Activated T-cell treated with anti-CD3 and anti-CD28 coated beads, Interleukin-2, amount 50 U/mL, for 1 hour (primary cell): Measurements from ENCODE around the gene ZNF792.
A peak's percentile ranks its signal among the peaks of the same experiment; 100 is the strongest.
"Not testable (repeated sequence)": the region's sequence is repeated elsewhere in the genome, so short reads cannot be mapped to it uniquely, and the experiment has no call there.

Experiments
- DNase-seq: peaks from one replicate; pipeline ENCODE4 v3.0.0-alpha.2; 2020

ZNF792 gene

GRCh38 chr19:34998777-34999497, 34.9 kb upstream of the ZNF792 start:
- DNase-seq = no peak

GRCh38 chr19:34998224-34998623, 34.2 kb upstream of the ZNF792 start:
- not testable (repeated sequence) for DNase-seq

GRCh38 chr19:34997071-34997617, 33.1 kb upstream of the ZNF792 start:
- DNase-seq = peak; percentile 41

- no peak for DNase-seq
These were observed 31.5 kb upstream of the ZNF792 start for GRCh38 chr19:34995551-34995950.

- DNase-seq = no peak
These were observed 30.9 kb upstream of the ZNF792 start for GRCh38 chr19:34994643-34995541.

GRCh38 chr19:34994286-34994642, 30.2 kb upstream of the ZNF792 start:
- no peak for DNase-seq

- not testable (repeated sequence) for DNase-seq
These were observed 28.6 kb upstream of the ZNF792 start for GRCh38 chr19:34992582-34992981.

- no peak for DNase-seq
These were observed 27.7 kb upstream of the ZNF792 start for GRCh38 chr19:34991542-34992333.

GRCh38 chr19:34990578-34991192, 26.7 kb upstream of the ZNF792 start:
- DNase-seq = no peak

- no peak for DNase-seq
These were observed 25.3 kb upstream of the ZNF792 start for GRCh38 chr19:34989298-34989697.

- DNase-seq = no peak
These were observed 24.1 kb upstream of the ZNF792 start for GRCh38 chr19:34988119-34988518.

- DNase-seq = peak; percentile 40
These were observed 21.4 kb upstream of the ZNF792 start for GRCh38 chr19:34985249-34986022.

GRCh38 chr19:34984287-34984686, 20.3 kb upstream of the ZNF792 start:
- no peak for DNase-seq

GRCh38 chr19:34983786-34984185, 19.8 kb upstream of the ZNF792 start:
- DNase-seq = no peak

- no peak for DNase-seq
These were observed 18.2 kb upstream of the ZNF792 start for GRCh38 chr19:34982275-34982674.

- no peak for DNase-seq
These were observed 16.0 kb upstream of the ZNF792 start for GRCh38 chr19:34979819-34980640.

- DNase-seq = no peak
These were observed 12.6 kb upstream of the ZNF792 start for GRCh38 chr19:34976611-34977010.

GRCh38 chr19:34975056-34975455, 11.0 kb upstream of the ZNF792 start:
- DNase-seq = no peak

- DNase-seq = no peak
These were observed 10.6 kb upstream of the ZNF792 start for GRCh38 chr19:34974646-34975045.

- no peak for DNase-seq
These were observed 8.2 kb upstream of the ZNF792 start for GRCh38 chr19:34972163-34972705.
